GM18870 (cell line): Measurements from ENCODE around the gene NLN.
"Not testable (repeated sequence)": the region's sequence is repeated elsewhere in the genome, so short reads cannot be mapped to it uniquely, and the experiment has no call there.

Source experiments
- ATAC-seq: cut with Tn5 transposase; IDR thresholded peaks from one replicate; pipeline ENCODE4 v1.9.1; 2021; ENCODE audit warnings: moderate library complexity; ENCODE audit not compliant: unreplicated experiment

NLN gene

GRCh38 chr5:65721720-65722574, at the start of gene NLN, which contains the start of gene SGTB:
TSS of gene NLN (plus strand) at chr5:65722205. CDS start at chr5:65722374, 169 bp downstream.
TSS of gene SGTB (minus strand) at chr5:65722109. CDS start at chr5:65720807, 1,302 bp downstream.
- peak; percentile 56 for ATAC-seq

- no peak for ATAC-seq
These were observed 49.2 kb upstream of the NLN start for GRCh38 chr5:65672796-65673195.

GRCh38 chr5:65674749-65675148, 47.3 kb upstream of the NLN start:
- no peak for ATAC-seq

- ATAC-seq, result not testable (repeated sequence)
These were observed 45.9 kb upstream of the NLN start for GRCh38 chr5:65676056-65676455.

GRCh38 chr5:65682148-65682547, 39.9 kb upstream of the NLN start:
- no peak for ATAC-seq

- no peak for ATAC-seq
These were observed 28.9 kb upstream of the NLN start for GRCh38 chr5:65693121-65693520.

GRCh38 chr5:65695162-65695755, 26.7 kb upstream of the NLN start:
- ATAC-seq, result no peak

- no peak for ATAC-seq
These were observed 26.1 kb upstream of the NLN start for GRCh38 chr5:65695896-65696295.

GRCh38 chr5:65696892-65697291, 25.1 kb upstream of the NLN start:
- ATAC-seq, result no peak

GRCh38 chr5:65699338-65699737, 22.7 kb upstream of the NLN start:
- no peak for ATAC-seq

GRCh38 chr5:65702036-65702435, 20.0 kb upstream of the NLN start:
- ATAC-seq, result no peak

GRCh38 chr5:65704621-65705239, 17.3 kb upstream of the NLN start:
- no peak for ATAC-seq

GRCh38 chr5:65707663-65708062, 14.3 kb upstream of the NLN start:
- ATAC-seq, result no peak

GRCh38 chr5:65708145-65708544, 13.9 kb upstream of the NLN start:
- ATAC-seq, result no peak

GRCh38 chr5:65718576-65719310, 3.3 kb upstream of the NLN start:
- no peak for ATAC-seq

GRCh38 chr5:65721050-65721719, 820 bp upstream of the NLN start:
- ATAC-seq, result peak; percentile 39

GRCh38 chr5:65722575-65723403, 784 bp downstream of the NLN start:
- no peak for ATAC-seq

GRCh38 chr5:65727491-65728156, 5.6 kb downstream of the NLN start:
- ATAC-seq, result no peak

- ATAC-seq, result no peak
These were observed 6.2 kb downstream of the NLN start for GRCh38 chr5:65728218-65728617.
